Calu3 (cell line): ENCODE results near the gene MAS1. TPM values are rescaled to one million over a fixed set of nuclear protein-coding genes. Genes with fewer than 3 reads are reported as not detected.

ENCODE experiments used
- BruUV-seq: library from RNA; stranded (reverse); fragments of 400-500 nt; replicated peaks from 2 replicates; lab custom pipeline; 2021; lab: Mats Ljungman, UMichigan
- CTCF ChIA-PET: fragments of 300-600 bp; sonication (Branson Sonifier 250); formaldehyde crosslinking; loops from one replicate; lab custom pipeline; 2022; ENCODE audit warnings: antibody characterized with exemption; lab: Charles Lee
- DNase-seq: peaks from one replicate; pipeline ENCODE4 v3.0.0; 2022
- H3K27ac Mint-ChIP-seq: one replicate; pipeline ENCODE4 v1.8.0; 2022; ENCODE audit warnings: mixed read lengths; ENCODE audit not compliant: unreplicated experiment
- H3K27me3 Mint-ChIP-seq: one replicate; pipeline ENCODE4 v1.8.0; 2022; ENCODE audit warnings: mixed read lengths; ENCODE audit not compliant: unreplicated experiment
- H3K36me3 Mint-ChIP-seq: one replicate; pipeline ENCODE4 v1.8.0; 2022; ENCODE audit warnings: mild to moderate bottlenecking, moderate library complexity, mixed read lengths; ENCODE audit not compliant: insufficient read depth, unreplicated experiment
- H3K4me1 Mint-ChIP-seq: one replicate; pipeline ENCODE4 v1.8.0; 2022; ENCODE audit warnings: mild to moderate bottlenecking, low read depth, mixed read lengths; ENCODE audit not compliant: unreplicated experiment
- H3K4me3 Mint-ChIP-seq: one replicate; pipeline ENCODE4 v1.8.0; 2022; ENCODE audit warnings: mild to moderate bottlenecking, low read depth, moderate library complexity, mixed read lengths; ENCODE audit not compliant: unreplicated experiment
- H3K9me3 Mint-ChIP-seq: one replicate; pipeline ENCODE4 v1.8.0; 2022; ENCODE audit warnings: low read depth, mixed read lengths; ENCODE audit not compliant: unreplicated experiment
- CTCF ChIP-seq: fragments of 200-600 bp; IDR thresholded peaks from one replicate; pipeline ENCODE4 v1.8.0; 2022; ENCODE audit warnings: antibody characterized with exemption; ENCODE audit not compliant: unreplicated experiment
- intact Hi-C: fragments of 100-400 bp; cut with micrococcal nuclease; formaldehyde crosslinking; loops from one replicate; pipeline ENCODE4 v1.10.0; 2022; ENCODE audit not compliant: unreplicated experiment
- total RNA-seq: library from RNA; stranded (reverse); gene quantifications from 2 replicates; pipeline ENCODE4 v1.2.3, GENCODE V29; 2022

MAS1 gene
- total RNA-seq, 1 experiment from 2014 or later, result not detected

GRCh38 chr6:159879856-159880255 lies 10.9 kb upstream of the MAS1 start:
- H3K36me3 Mint-ChIP-seq, result no peaks in the 10 kb centered on the region
- H3K4me3 Mint-ChIP-seq, result no peak overlapping the region
- peaks cover 23% of the 10 kb centered on the region for H3K27me3 Mint-ChIP-seq
- H3K27ac Mint-ChIP-seq, result no peak overlapping the region
- intact Hi-C loops, result no loop called here
- H3K4me1 Mint-ChIP-seq, result no peaks in the 10 kb centered on the region
- BruUV-seq, result no TSS peak
- H3K9me3 Mint-ChIP-seq, result no peaks in the 10 kb centered on the region
- CTCF ChIA-PET, result interaction anchor here (0.6 to 1.0 kb wide), 2 partner anchors 16 to 805 kb away, joined by 3 to 5 read pairs; no protein-coding TSS in a partner anchor
- DNase-seq, result no peak
- TF ChIP-seq CTCF, result no peak

- CTCF ChIA-PET, result interaction anchor here (1.0 kb wide), 1 partner anchor 17 kb away, joined by 3 read pairs; no protein-coding TSS in a partner anchor
- no peaks in the 10 kb centered on the region for H3K4me1 Mint-ChIP-seq
These were observed 10.3 kb upstream of the MAS1 start for GRCh38 chr6:159880412-159880975.

GRCh38 chr6:159884720-159885119 lies 6.1 kb upstream of the MAS1 start:
- peaks cover 54% of the 10 kb centered on the region for H3K27me3 Mint-ChIP-seq
- no peak for TF ChIP-seq CTCF
- no peaks in the 10 kb centered on the region for H3K9me3 Mint-ChIP-seq
- no peak overlapping the region for H3K27ac Mint-ChIP-seq
- no peaks in the 10 kb centered on the region for H3K4me1 Mint-ChIP-seq
- no peak for DNase-seq
- no peak overlapping the region for H3K4me3 Mint-ChIP-seq
- intact Hi-C loops, result no loop called here
- CTCF ChIA-PET, result interaction anchor here (0.9 to 1.2 kb wide), 2 partner anchors 18 to 77 kb away, joined by 3 read pairs; no protein-coding TSS in a partner anchor
- no peaks in the 10 kb centered on the region for H3K36me3 Mint-ChIP-seq
- BruUV-seq, result no TSS peak

More at GRCh38 chr6:159880412-159880975, 10.3 kb upstream of the MAS1 start:
- Mint-ChIP-seq H3K27ac (no peak overlapping the region), H3K9me3 (no peaks in the 10 kb centered on the region), H3K27me3 (peaks cover 19% of the 10 kb centered on the region), H3K36me3 (no peaks in the 10 kb centered on the region), H3K4me3 (no peak overlapping the region)
- DNase-seq, result no peak
- no TSS peak for BruUV-seq
- TF ChIP-seq CTCF, result no peak
- intact Hi-C loops, result no loop called here

- peaks cover 60% of the 10 kb centered on the region for H3K27me3 Mint-ChIP-seq
- no peaks in the 10 kb centered on the region for H3K36me3 Mint-ChIP-seq
- no peak overlapping the region for H3K27ac Mint-ChIP-seq
- DNase-seq, result no peak
- no peak overlapping the region for H3K4me3 Mint-ChIP-seq
- BruUV-seq, result no TSS peak
- CTCF ChIA-PET, result no interaction called here
- intact Hi-C loops, result no loop called here
- no peaks in the 10 kb centered on the region for H3K9me3 Mint-ChIP-seq
- no peaks in the 10 kb centered on the region for H3K4me1 Mint-ChIP-seq
- TF ChIP-seq CTCF, result no peak
These were observed 4.5 kb upstream of the MAS1 start for GRCh38 chr6:159886270-159886669.
